ENCODE results near the gene ADGRL3. TPM values are rescaled to one million over a fixed set of nuclear protein-coding genes. Genes with fewer than 3 reads are reported as not detected.

ADGRL3 gene
- total and polyA plus RNA-seq, 2 donors (not counting 1 experiment from before 2014, with no cell fraction given): under 0.01 to 0.05 TPM

DNA sequence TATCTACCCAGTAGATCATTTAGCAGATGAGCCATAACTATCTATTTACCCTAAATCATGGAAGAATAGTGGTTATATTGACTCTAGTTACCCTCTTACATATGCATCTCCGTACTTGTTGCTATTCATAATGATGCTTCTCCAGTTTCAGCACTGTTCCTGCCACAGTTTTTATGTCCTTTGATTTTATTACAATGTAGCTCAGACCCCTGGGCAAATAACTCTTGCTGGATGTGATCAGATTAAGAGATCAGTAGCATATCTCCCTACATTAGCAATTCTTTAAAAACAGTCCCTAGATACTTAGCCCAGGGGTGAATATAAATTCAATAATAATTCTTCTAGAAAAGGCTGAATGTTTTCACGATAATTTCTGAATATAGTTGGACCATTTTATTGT is 696.5 kb downstream of the ADGRL3 start:
- DNase-seq (ENCODE audit: low read depth in 2 of 2): no peak

DNA sequence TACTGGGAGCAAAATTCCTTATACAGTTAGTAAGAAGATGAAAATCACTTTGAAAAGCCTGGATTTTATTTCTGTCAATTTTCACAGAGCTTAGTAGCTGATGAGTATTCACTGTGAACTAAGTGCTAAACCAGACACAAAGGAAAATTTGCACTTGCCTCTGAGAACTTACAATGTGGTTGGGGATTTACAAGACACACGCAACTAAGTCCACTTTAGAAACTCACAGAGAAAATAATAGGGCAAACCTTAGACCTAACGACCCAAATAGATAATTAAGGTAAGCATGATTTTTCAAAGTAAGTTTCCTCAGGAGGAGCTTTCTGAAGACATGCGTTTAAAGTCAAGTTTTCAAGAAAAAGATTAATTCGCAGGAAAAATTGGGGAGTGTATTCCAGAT is 708.9 kb downstream of the ADGRL3 start:
- no peaks in the 10 kb centered on the region for H3K27me3 ChIP-seq (ENCODE audit: control insufficient read depth, insufficient read depth, low read length)
- H3K4me3 ChIP-seq (replicated peaks in 1 of 4; ENCODE audit: control extremely low read depth in 1 of 4, insufficient read depth in 1 of 4, low read depth in 3 of 4, low read length in 4 of 4): no peak overlapping the region
- TF ChIP-seq, protein P1, sequence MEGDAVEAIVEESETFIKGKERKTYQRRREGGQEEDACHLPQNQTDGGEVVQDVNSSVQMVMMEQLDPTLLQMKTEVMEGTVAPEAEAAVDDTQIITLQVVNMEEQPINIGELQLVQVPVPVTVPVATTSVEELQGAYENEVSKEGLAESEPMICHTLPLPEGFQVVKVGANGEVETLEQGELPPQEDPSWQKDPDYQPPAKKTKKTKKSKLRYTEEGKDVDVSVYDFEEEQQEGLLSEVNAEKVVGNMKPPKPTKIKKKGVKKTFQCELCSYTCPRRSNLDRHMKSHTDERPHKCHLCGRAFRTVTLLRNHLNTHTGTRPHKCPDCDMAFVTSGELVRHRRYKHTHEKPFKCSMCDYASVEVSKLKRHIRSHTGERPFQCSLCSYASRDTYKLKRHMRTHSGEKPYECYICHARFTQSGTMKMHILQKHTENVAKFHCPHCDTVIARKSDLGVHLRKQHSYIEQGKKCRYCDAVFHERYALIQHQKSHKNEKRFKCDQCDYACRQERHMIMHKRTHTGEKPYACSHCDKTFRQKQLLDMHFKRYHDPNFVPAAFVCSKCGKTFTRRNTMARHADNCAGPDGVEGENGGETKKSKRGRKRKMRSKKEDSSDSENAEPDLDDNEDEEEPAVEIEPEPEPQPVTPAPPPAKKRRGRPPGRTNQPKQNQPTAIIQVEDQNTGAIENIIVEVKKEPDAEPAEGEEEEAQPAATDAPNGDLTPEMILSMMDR (conservative IDR thresholded peaks at IDR 0.05 in 1 of 2, IDR thresholded peaks at IDR 0.05 in 1 of 2; ENCODE audit: low read depth in 1 of 2, low read length in 2 of 2): no peak
- TF ChIP-seq EZH2 (IDR thresholded peaks at IDR 0.05; ENCODE audit: low read length, missing control alignments): no peak
- no peak overlapping the region for H2AFZ ChIP-seq (ENCODE audit: low read length)
- H3K9me3 ChIP-seq (ENCODE audit: control insufficient read depth, insufficient read depth, low read depth, low read length): no peaks in the 10 kb centered on the region
- no peak for DNase-seq (ENCODE audit: low read depth in 2 of 2)
- no peaks in the 10 kb centered on the region for H3K36me3 ChIP-seq (ENCODE audit: control insufficient read depth, insufficient read depth, low read length)
- no peaks in the 10 kb centered on the region for H3K79me2 ChIP-seq (ENCODE audit: control insufficient read depth, insufficient read depth, low read length)
- H3K27ac ChIP-seq (ENCODE audit: insufficient read depth, low read length): no peak overlapping the region
- no peaks in the 10 kb centered on the region for H3K4me1 ChIP-seq (ENCODE audit: control insufficient read depth, extremely low read depth, insufficient read depth, low read length)
- H4K20me1 ChIP-seq (ENCODE audit: control insufficient read depth, extremely low read depth, insufficient read depth, low read length): no peaks in the 10 kb centered on the region
- H3K4me2 ChIP-seq (ENCODE audit: extremely low read depth, insufficient read depth, low read length): no peak overlapping the region
- H3K9ac ChIP-seq (ENCODE audit: insufficient read depth, low read length): no peak overlapping the region

More for the DNA sequence above, 696.5 kb downstream of the ADGRL3 start:
- no peak overlapping the region for H3K27ac ChIP-seq (ENCODE audit: insufficient read depth, low read length)
- H3K27me3 ChIP-seq (ENCODE audit: control insufficient read depth, insufficient read depth, low read length): no peaks in the 10 kb centered on the region
- H3K9ac ChIP-seq (ENCODE audit: insufficient read depth, low read length): no peak overlapping the region
- no peak overlapping the region for H3K4me2 ChIP-seq (ENCODE audit: extremely low read depth, insufficient read depth, low read length)
- no peaks in the 10 kb centered on the region for H3K79me2 ChIP-seq (ENCODE audit: control insufficient read depth, insufficient read depth, low read length)
- H3K36me3 ChIP-seq (ENCODE audit: control insufficient read depth, insufficient read depth, low read length): no peaks in the 10 kb centered on the region
- H3K9me3 ChIP-seq (ENCODE audit: control insufficient read depth, insufficient read depth, low read depth, low read length): no peaks in the 10 kb centered on the region
- H3K4me1 ChIP-seq (ENCODE audit: control insufficient read depth, extremely low read depth, insufficient read depth, low read length): no peaks in the 10 kb centered on the region
- no peak overlapping the region for H2AFZ ChIP-seq (ENCODE audit: low read length)
- TF ChIP-seq, protein P1 (conservative IDR thresholded peaks at IDR 0.05 in 1 of 2, IDR thresholded peaks at IDR 0.05 in 1 of 2; ENCODE audit: low read depth in 1 of 2, low read length in 2 of 2): no peak
- TF ChIP-seq EZH2 (IDR thresholded peaks at IDR 0.05; ENCODE audit: low read length, missing control alignments): no peak
- H3K4me3 ChIP-seq (replicated peaks in 1 of 4; ENCODE audit: control extremely low read depth in 1 of 4, insufficient read depth in 1 of 4, low read depth in 3 of 4, low read length in 4 of 4): no peak overlapping the region
- no peaks in the 10 kb centered on the region for H4K20me1 ChIP-seq (ENCODE audit: control insufficient read depth, extremely low read depth, insufficient read depth, low read length)

DNA sequence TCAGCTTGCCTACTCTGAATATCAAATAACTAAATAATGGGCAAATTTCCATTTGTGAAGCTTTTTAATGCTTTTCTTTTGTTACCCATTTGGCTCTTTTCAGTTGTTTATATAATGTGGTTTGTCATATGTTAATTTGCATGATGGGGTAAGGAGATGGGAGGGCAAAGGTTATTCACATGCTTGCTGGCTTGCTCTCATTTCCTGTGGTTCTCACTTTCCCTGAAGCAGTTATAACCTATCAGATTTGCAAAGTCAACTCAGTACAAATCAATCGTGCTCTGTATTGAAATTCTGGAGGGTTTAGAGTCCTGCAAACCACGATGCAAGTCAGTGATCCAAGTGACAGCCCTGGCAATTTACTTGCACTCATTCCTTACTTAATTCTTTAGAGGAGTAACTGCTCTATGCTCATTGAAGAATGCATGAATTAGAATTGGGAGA is 711.2 kb downstream of the ADGRL3 start:
- no peak overlapping the region for H2AFZ ChIP-seq (ENCODE audit: low read length)
- no peaks in the 10 kb centered on the region for H3K79me2 ChIP-seq (ENCODE audit: control insufficient read depth, insufficient read depth, low read length)
- peak; percentile 11 to 55 for DNase-seq (ENCODE audit: low read depth in 2 of 2)
- no peaks in the 10 kb centered on the region for H3K4me1 ChIP-seq (ENCODE audit: control insufficient read depth, extremely low read depth, insufficient read depth, low read length)
- H3K4me3 ChIP-seq (replicated peaks in 1 of 4; ENCODE audit: control extremely low read depth in 1 of 4, insufficient read depth in 1 of 4, low read depth in 3 of 4, low read length in 4 of 4): no peak overlapping the region
- H3K36me3 ChIP-seq (ENCODE audit: control insufficient read depth, insufficient read depth, low read length): no peaks in the 10 kb centered on the region
- H4K20me1 ChIP-seq (ENCODE audit: control insufficient read depth, extremely low read depth, insufficient read depth, low read length): no peaks in the 10 kb centered on the region
- TF ChIP-seq, protein P1 (conservative IDR thresholded peaks at IDR 0.05 in 1 of 2, IDR thresholded peaks at IDR 0.05 in 1 of 2; ENCODE audit: low read depth in 1 of 2, low read length in 2 of 2): no peak
- TF ChIP-seq EZH2 (IDR thresholded peaks at IDR 0.05; ENCODE audit: low read length, missing control alignments): no peak
- H3K9ac ChIP-seq (ENCODE audit: insufficient read depth, low read length): no peak overlapping the region
- no peak overlapping the region for H3K27ac ChIP-seq (ENCODE audit: insufficient read depth, low read length)
- H3K9me3 ChIP-seq (ENCODE audit: control insufficient read depth, insufficient read depth, low read depth, low read length): no peaks in the 10 kb centered on the region
- no peak overlapping the region for H3K4me2 ChIP-seq (ENCODE audit: extremely low read depth, insufficient read depth, low read length)
- no peaks in the 10 kb centered on the region for H3K27me3 ChIP-seq (ENCODE audit: control insufficient read depth, insufficient read depth, low read length)
